Mesenchymal stem cell (in vitro differentiated cells and primary cell): ENCODE measurements around the gene PDE4B.

Experiments used
- DNase-seq: peaks from one replicate; pipeline ENCODE4 v3.0.0-alpha.2; 2013
- H2AFZ ChIP-seq: one replicate; pipeline ENCODE4 v1.6.1; 2013; ENCODE audit warnings: low read depth, mild to moderate bottlenecking, control low read depth, inconsistent platforms, low read length, moderate library complexity
- H2AK5ac ChIP-seq: 2 replicates; pipeline ENCODE4 v1.6.1; 2013; ENCODE audit warnings: low read length, moderate library complexity, mild to moderate bottlenecking, inconsistent platforms; ENCODE audit not compliant: severe bottlenecking
- H2BK120ac ChIP-seq: one replicate; pipeline ENCODE4 v1.6.1; 2013; ENCODE audit warnings: low read depth, mild to moderate bottlenecking, inconsistent platforms, low read length, moderate library complexity
- H2BK12ac ChIP-seq, 2 experiments: one replicate each; pipeline ENCODE4 v1.6.1; 2013; ENCODE audit warnings: inconsistent platforms in 2 of 2, low read length in 2 of 2, mild to moderate bottlenecking in 2 of 2, moderate library complexity in 2 of 2, control low read depth in 1 of 2
- H2BK15ac ChIP-seq: one replicate; pipeline ENCODE4 v1.6.1; 2013; ENCODE audit warnings: mild to moderate bottlenecking, low read depth, inconsistent platforms; ENCODE audit not compliant: poor library complexity, severe bottlenecking
- H2BK5ac ChIP-seq: 2 replicates; pipeline ENCODE4 v1.6.1; 2013; ENCODE audit warnings: low read depth, mild to moderate bottlenecking, low read length, control low read depth, inconsistent platforms; ENCODE audit not compliant: poor library complexity, severe bottlenecking
- H3K14ac ChIP-seq, 2 experiments: one replicate each; pipeline ENCODE4 v1.6.1; 2013; ENCODE audit warnings: inconsistent platforms in 2 of 2, low read length in 2 of 2, control low read depth in 1 of 2, mild to moderate bottlenecking in 1 of 2, moderate library complexity in 1 of 2
- H3K18ac ChIP-seq, 2 experiments: one replicate each; pipeline ENCODE4 v1.6.1; 2013; ENCODE audit warnings: inconsistent platforms in 2 of 2, low read length in 2 of 2, control low read depth in 1 of 2, low read depth in 1 of 2, mild to moderate bottlenecking in 1 of 2
- H3K23ac ChIP-seq, 2 experiments: one replicate each; pipeline ENCODE4 v1.6.1; 2013; ENCODE audit warnings: inconsistent platforms in 2 of 2, low read length in 2 of 2, mild to moderate bottlenecking in 2 of 2, moderate library complexity in 2 of 2, control low read depth in 1 of 2
- H3K27ac ChIP-seq: 2 replicates; pipeline ENCODE4 v1.5.1; 2013; ENCODE audit warnings: mild to moderate bottlenecking, moderate library complexity, low read length, control low read depth, inconsistent platforms; ENCODE audit not compliant: poor library complexity, severe bottlenecking
- H3K27me3 ChIP-seq, 2 experiments: 2 replicates each; pipeline versions ENCODE4 v1.6.1 to v1.7.0; 2013; ENCODE audit warnings: low read length in 2 of 2, mild to moderate bottlenecking in 2 of 2, moderate library complexity in 2 of 2, control low read depth in 1 of 2, inconsistent platforms in 1 of 2; ENCODE audit not compliant: control insufficient read depth in 1 of 2, insufficient read depth in 1 of 2
- H3K36me3 ChIP-seq, 2 experiments: 2 replicates each; pipeline versions ENCODE4 v1.6.1 to v1.7.0; 2013; ENCODE audit warnings: low read length in 2 of 2, control low read depth in 1 of 2, inconsistent platforms in 1 of 2, low read depth in 1 of 2, mild to moderate bottlenecking in 1 of 2; ENCODE audit not compliant: insufficient read depth in 2 of 2, control insufficient read depth in 1 of 2
- H3K4ac ChIP-seq, 2 experiments: one replicate each; pipeline ENCODE4 v1.6.1; 2013; ENCODE audit warnings: inconsistent platforms in 2 of 2, low read length in 2 of 2, mild to moderate bottlenecking in 2 of 2, moderate library complexity in 2 of 2, control low read depth in 1 of 2, low read depth in 1 of 2
- H3K4me1 ChIP-seq: 2 replicates; pipeline ENCODE4 v1.6.1; 2013; ENCODE audit warnings: low read depth, low read length, control low read depth; ENCODE audit not compliant: control insufficient read depth, insufficient read depth
- H3K4me2 ChIP-seq: 2 replicates; pipeline ENCODE4 v1.6.1; 2013; ENCODE audit warnings: low read length, mild to moderate bottlenecking, inconsistent platforms; ENCODE audit not compliant: poor library complexity, severe bottlenecking
- H3K4me3 ChIP-seq, 2 experiments: 2 replicates each; pipeline versions ENCODE4 v1.5.1 to v1.7.0; 2013; ENCODE audit warnings: low read length in 2 of 2, mild to moderate bottlenecking in 2 of 2, control low read depth in 1 of 2, low read depth in 1 of 2; ENCODE audit not compliant: insufficient read depth in 1 of 2
- H3K79me1 ChIP-seq: replicated peaks from 2 replicates; pipeline ENCODE4 v1.6.1; 2013; ENCODE audit warnings: mild to moderate bottlenecking, control low read depth, low read length, inconsistent platforms; ENCODE audit not compliant: poor library complexity, severe bottlenecking
- H3K9ac ChIP-seq: 2 replicates; pipeline ENCODE4 v1.7.0; 2013; ENCODE audit warnings: mild to moderate bottlenecking, low read length, moderate library complexity
- H3K9me3 ChIP-seq: 2 replicates; pipeline ENCODE4 v1.7.0; 2013; ENCODE audit warnings: mild to moderate bottlenecking, low read length; ENCODE audit not compliant: control insufficient read depth
- H4K8ac ChIP-seq: one replicate; pipeline ENCODE4 v1.6.1; 2013; ENCODE audit warnings: inconsistent platforms, mild to moderate bottlenecking, low read length, moderate library complexity
- H4K91ac ChIP-seq: one replicate; pipeline ENCODE4 v1.6.1; 2013; ENCODE audit warnings: mild to moderate bottlenecking, low read length, inconsistent platforms
- WGBS: methylation state at CpG from one replicate; pipeline ENCODE4 v1.1.7; 2013; ENCODE audit warnings: mixed read lengths; 5-methylcytosine and 5-hydroxymethylcytosine counted together

Gene PDE4B

GRCh38 chr1:66275083-66275482, 482.4 kb downstream of the PDE4B start:
- Histone ChIP-seq H3K14ac (no peak overlapping the region), H3K9me3 (no peaks in the 10 kb centered on the region), H2BK120ac (no peak overlapping the region), H3K4ac (no peak overlapping the region), H3K79me1 (no peaks in the 10 kb centered on the region), H3K18ac (no peak overlapping the region), H3K9ac (no peak overlapping the region), H3K4me1 (peaks cover 4% of the 10 kb centered on the region), H4K91ac (no peak overlapping the region), H2AK5ac (no peak overlapping the region), H2BK12ac (no peak overlapping the region), H4K8ac (no peak overlapping the region), H3K27me3 (no peaks in the 10 kb centered on the region), H2AFZ (no peak overlapping the region), H3K23ac (no peak overlapping the region), H3K4me2 (no peak overlapping the region), H2BK15ac (no peak overlapping the region), H3K4me3 (no peak overlapping the region), H2BK5ac (no peak overlapping the region), H3K27ac (no peak overlapping the region), H3K36me3 (no peaks in the 10 kb centered on the region)
- WGBS = 92% methylated on average over 1 of the region's 1 CpG
- DNase-seq = no peak

GRCh38 chr1:66275601-66276023, 482.9 kb downstream of the PDE4B start:
- H3K9me3 ChIP-seq = no peaks in the 10 kb centered on the region
- no peak overlapping the region for H3K4ac ChIP-seq
- H3K4me1 ChIP-seq = peaks cover 4% of the 10 kb centered on the region
- WGBS = 82% methylated on average over 5 of the region's 5 CpGs
- H3K4me3 ChIP-seq = no peak overlapping the region
- no peak overlapping the region for H2AK5ac ChIP-seq
- no peak overlapping the region for H2BK5ac ChIP-seq
- no peak overlapping the region for H3K18ac ChIP-seq
- no peak overlapping the region for H3K14ac ChIP-seq
- no peaks in the 10 kb centered on the region for H3K36me3 ChIP-seq
- no peaks in the 10 kb centered on the region for H3K27me3 ChIP-seq
- no peak overlapping the region for H2AFZ ChIP-seq
- H2BK120ac ChIP-seq = no peak overlapping the region
- no peak overlapping the region for H3K23ac ChIP-seq
- no peaks in the 10 kb centered on the region for H3K79me1 ChIP-seq
- DNase-seq = no peak
- H3K27ac ChIP-seq = no peak overlapping the region
- H4K91ac ChIP-seq = no peak overlapping the region
- H2BK12ac ChIP-seq = peak overlapping the region in 1 of 2 experiments; percentile 21
- H3K4me2 ChIP-seq = no peak overlapping the region
- no peak overlapping the region for H4K8ac ChIP-seq
- no peak overlapping the region for H3K9ac ChIP-seq
- no peak overlapping the region for H2BK15ac ChIP-seq

- Histone ChIP-seq H3K18ac (no peak overlapping the region), H3K23ac (no peak overlapping the region), H2BK120ac (no peak overlapping the region), H4K8ac (no peak overlapping the region), H3K79me1 (no peaks in the 10 kb centered on the region), H3K4me1 (peaks cover 4% of the 10 kb centered on the region), H3K27me3 (no peaks in the 10 kb centered on the region), H2BK5ac (no peak overlapping the region), H3K4me2 (no peak overlapping the region), H3K14ac (no peak overlapping the region), H4K91ac (no peak overlapping the region), H2BK15ac (no peak overlapping the region), H3K4me3 (no peak overlapping the region), H3K4ac (no peak overlapping the region), H3K27ac (no peak overlapping the region), H3K9me3 (no peaks in the 10 kb centered on the region), H3K9ac (no peak overlapping the region), H3K36me3 (no peaks in the 10 kb centered on the region), H2BK12ac (no peak overlapping the region), H2AK5ac (no peak overlapping the region), H2AFZ (no peak overlapping the region)
- WGBS = 100% methylated on average over 1 of the region's 3 CpGs
- DNase-seq = no peak
These were observed 483.5 kb downstream of the PDE4B start for GRCh38 chr1:66276218-66276617.

GRCh38 chr1:66278260-66279021, 485.7 kb downstream of the PDE4B start:
- Histone ChIP-seq H3K9me3 (no peaks in the 10 kb centered on the region), H3K27me3 (no peaks in the 10 kb centered on the region), H4K91ac (no peak overlapping the region), H2BK12ac (no peak overlapping the region), H3K4me2 (no peak overlapping the region), H3K79me1 (no peaks in the 10 kb centered on the region), H2BK120ac (no peak overlapping the region), H3K9ac (no peak overlapping the region), H2BK5ac (no peak overlapping the region), H2AK5ac (no peak overlapping the region), H3K18ac (no peak overlapping the region), H3K4ac (no peak overlapping the region), H2AFZ (no peak overlapping the region), H3K36me3 (no peaks in the 10 kb centered on the region), H3K27ac (no peak overlapping the region), H3K4me3 (no peak overlapping the region), H3K4me1 (no peaks in the 10 kb centered on the region), H2BK15ac (no peak overlapping the region), H4K8ac (no peak overlapping the region), H3K23ac (no peak overlapping the region), H3K14ac (no peak overlapping the region)
- WGBS = 84% methylated on average over 6 of the region's 7 CpGs
- DNase-seq = no peak
